H9 (cell line): ENCODE measurements around the gene IGFBP1. TPM values are rescaled to one million over a fixed set of nuclear protein-coding genes. Genes with fewer than 3 reads are reported as not detected.

Source experiments
- DNase-seq: peaks from one replicate; pipeline ENCODE4 v3.0.0-alpha.2; 2017
- H2AFZ ChIP-seq: one replicate; pipeline ENCODE4 v1.6.1; 2013; ENCODE audit warnings: mild to moderate bottlenecking, low read length, control low read depth, moderate library complexity
- H2AK5ac ChIP-seq: 2 replicates; pipeline ENCODE4 v1.6.1; 2013; ENCODE audit warnings: low read length, control low read depth, mixed read lengths; ENCODE audit not compliant: insufficient read length
- H2BK120ac ChIP-seq: one replicate; pipeline ENCODE4 v1.6.1; 2013; ENCODE audit warnings: low read depth, mild to moderate bottlenecking, low read length, control low read depth, inconsistent platforms; ENCODE audit not compliant: poor library complexity, severe bottlenecking
- H2BK12ac ChIP-seq: 2 replicates; pipeline ENCODE4 v1.6.1; 2013; ENCODE audit warnings: low read length, control low read depth, mixed read lengths, low read depth; ENCODE audit not compliant: insufficient read length
- H2BK15ac ChIP-seq: 2 replicates; pipeline ENCODE4 v1.6.1; 2013; ENCODE audit warnings: low read depth, low read length, control low read depth
- H2BK20ac ChIP-seq: one replicate; pipeline ENCODE4 v1.6.1; 2013; ENCODE audit warnings: low read depth, mild to moderate bottlenecking, low read length, control low read depth, inconsistent platforms; ENCODE audit not compliant: poor library complexity, severe bottlenecking
- H2BK5ac ChIP-seq: 2 replicates; pipeline ENCODE4 v1.6.1; 2013; ENCODE audit warnings: low read length, control low read depth, mixed read lengths; ENCODE audit not compliant: insufficient read length
- H3K14ac ChIP-seq: 2 replicates; pipeline ENCODE4 v1.6.1; 2013; ENCODE audit warnings: low read length, control low read depth; ENCODE audit not compliant: insufficient read depth
- H3K18ac ChIP-seq: 2 replicates; pipeline ENCODE4 v1.6.1; 2013; ENCODE audit warnings: low read depth, mild to moderate bottlenecking, mixed read lengths, low read length, control low read depth; ENCODE audit not compliant: insufficient read length
- H3K23ac ChIP-seq: 2 replicates; pipeline ENCODE4 v1.6.1; 2013; ENCODE audit warnings: low read length, control low read depth, mixed read lengths, low read depth; ENCODE audit not compliant: insufficient read length
- H3K23me2 ChIP-seq: 2 replicates; pipeline ENCODE4 v1.6.1; 2013; ENCODE audit warnings: low read depth, mild to moderate bottlenecking, mixed read lengths, low read length, control low read depth; ENCODE audit not compliant: insufficient read length, poor library complexity, severe bottlenecking
- H3K27ac ChIP-seq: 2 replicates; pipeline ENCODE4 v1.5.1; 2013; ENCODE audit warnings: low read length, control low read depth, mixed read lengths, low read depth; ENCODE audit not compliant: insufficient read length
- H3K27me3 ChIP-seq: 2 replicates; pipeline ENCODE4 v1.6.1; 2013; ENCODE audit warnings: low read length, control low read depth, inconsistent platforms; ENCODE audit not compliant: insufficient read depth
- H3K4ac ChIP-seq: 2 replicates; pipeline ENCODE4 v1.6.1; 2013; ENCODE audit warnings: low read depth, mild to moderate bottlenecking, control low read depth, inconsistent platforms, low read length, moderate library complexity
- H3K4me1 ChIP-seq: 2 replicates; pipeline ENCODE4 v1.6.1; 2013; ENCODE audit warnings: low read length, control low read depth, inconsistent platforms; ENCODE audit not compliant: insufficient read depth
- H3K4me2 ChIP-seq: 2 replicates; pipeline ENCODE4 v1.6.1; 2013; ENCODE audit warnings: low read length, control low read depth, mixed read lengths; ENCODE audit not compliant: insufficient read length, insufficient read depth
- H3K56ac ChIP-seq: 2 replicates; pipeline ENCODE4 v1.6.1; 2013; ENCODE audit warnings: low read depth, mild to moderate bottlenecking, mixed read lengths, low read length, control low read depth; ENCODE audit not compliant: insufficient read length
- H3K79me1 ChIP-seq: 2 replicates; pipeline ENCODE4 v1.6.1; 2013; ENCODE audit warnings: low read depth, mild to moderate bottlenecking, moderate library complexity, low read length, control low read depth, inconsistent platforms; ENCODE audit not compliant: insufficient read depth, poor library complexity, severe bottlenecking
- H3K79me2 ChIP-seq: 2 replicates; pipeline ENCODE4 v1.6.1; 2013; ENCODE audit warnings: low read length, control low read depth, inconsistent platforms; ENCODE audit not compliant: insufficient read depth
- H3K9ac ChIP-seq: 2 replicates; pipeline ENCODE4 v1.6.1; 2013; ENCODE audit warnings: low read length, control low read depth, mixed read lengths; ENCODE audit not compliant: insufficient read length; ENCODE audit errors: extremely low read depth
- H3K9me3 ChIP-seq: one replicate; pipeline ENCODE4 v1.6.1; 2013; ENCODE audit warnings: low read depth, low read length, inconsistent platforms; ENCODE audit not compliant: control insufficient read depth
- H3T11ph ChIP-seq: one replicate; pipeline ENCODE4 v1.6.1; 2013; ENCODE audit warnings: mild to moderate bottlenecking, low read length, control low read depth, inconsistent platforms
- H4K20me1 ChIP-seq: one replicate; pipeline ENCODE4 v1.6.1; 2013; ENCODE audit not compliant: control insufficient read depth, insufficient read length, insufficient read depth
- H4K5ac ChIP-seq: 2 replicates; pipeline ENCODE4 v1.6.1; 2013; ENCODE audit warnings: low read depth, mild to moderate bottlenecking, mixed read lengths, low read length, control low read depth; ENCODE audit not compliant: insufficient read length
- H4K8ac ChIP-seq: replicated peaks from 2 replicates; pipeline ENCODE4 v1.6.1; 2013; ENCODE audit warnings: low read length, control low read depth, mixed read lengths, low read depth; ENCODE audit not compliant: insufficient read length
- H4K91ac ChIP-seq: 2 replicates; pipeline ENCODE4 v1.6.1; 2013; ENCODE audit warnings: low read depth, mild to moderate bottlenecking, moderate library complexity, mixed read lengths, low read length, control low read depth; ENCODE audit not compliant: insufficient read length
- H3K27ac Mint-ChIP-seq, 3 experiments: 2 replicates in 2 of 3; 3 replicates in 1 of 3; pipeline ENCODE4 v1.8.0; 2020 to 2021; ENCODE audit warnings: mixed read lengths in 3 of 3, mild to moderate bottlenecking in 1 of 3, moderate library complexity in 1 of 3
- H3K27me3 Mint-ChIP-seq: 2 replicates; pipeline ENCODE4 v1.8.0; 2021; ENCODE audit warnings: low read depth, mild to moderate bottlenecking, moderate library complexity, mixed read lengths
- H3K36me3 Mint-ChIP-seq, 3 experiments: 2 replicates in 2 of 3; 3 replicates in 1 of 3; pipeline ENCODE4 v1.8.0; 2020 to 2021; ENCODE audit warnings: low read depth in 3 of 3, mixed read lengths in 3 of 3; ENCODE audit not compliant: insufficient read depth in 1 of 3
- H3K4me1 Mint-ChIP-seq, 2 experiments: 2 replicates each; pipeline ENCODE4 v1.8.0; 2020; ENCODE audit warnings: mixed read lengths in 2 of 2
- H3K4me3 Mint-ChIP-seq, 2 experiments: 2 replicates in 1 of 2; 3 replicates in 1 of 2; pipeline ENCODE4 v1.8.0; 2020 to 2021; ENCODE audit warnings: mild to moderate bottlenecking in 2 of 2, mixed read lengths in 2 of 2, moderate library complexity in 1 of 2
- H3K9me3 Mint-ChIP-seq, 2 experiments: 2 replicates in 1 of 2; 3 replicates in 1 of 2; pipeline ENCODE4 v1.8.0; 2020; ENCODE audit warnings: mild to moderate bottlenecking in 2 of 2, mixed read lengths in 2 of 2, moderate library complexity in 1 of 2
- WGBS: extraction: QIAGEN DNeasy Blood & Tissue Kit; methylation state at CpG from one replicate; pipeline ENCODE4 v1.1.7; 2013; ENCODE audit warnings: missing lambda C conversion rate, low lambda C conversion rate, mixed read lengths; ENCODE audit not compliant: insufficient read length; ENCODE audit errors: extremely low coverage; 5-methylcytosine and 5-hydroxymethylcytosine counted together
- total RNA-seq: library from RNA; stranded (reverse); gene quantifications from 2 replicates; pipeline ENCODE4 v1.2.1, GENCODE V29; 2021
- TF ChIP-seq, protein P1 (sequence below): fragments of 200-600 bp; sonication (generic); conservative IDR thresholded peaks from 3 replicates; pipeline ENCODE4 v1.8.0; 2021; ENCODE audit warnings: antibody characterized with exemption, mild to moderate bottlenecking

IGFBP1 gene
- total RNA-seq, 1 experiment from 2014 or later: not detected

DNA sequence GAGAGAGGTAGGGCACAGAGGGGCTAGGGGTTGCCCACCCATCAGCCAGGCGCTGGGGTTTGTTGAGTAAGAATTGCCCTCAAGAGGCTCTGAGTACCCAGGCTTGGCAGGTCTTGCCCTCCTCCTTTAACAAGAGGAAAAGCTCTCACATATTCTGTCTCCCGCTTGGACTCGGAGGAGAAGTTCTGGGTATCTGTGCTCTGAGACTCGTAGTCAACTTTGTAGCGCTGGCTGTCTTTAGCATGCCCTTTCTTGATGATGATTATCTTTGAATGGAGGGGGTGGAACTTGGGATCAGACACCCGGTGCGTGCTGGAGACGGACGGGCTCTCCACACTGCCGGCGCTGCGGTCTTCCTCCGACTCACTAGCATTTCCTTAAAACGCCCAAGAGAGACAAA is 28.8 kb downstream of the IGFBP1 start:
- Histone ChIP-seq H3K27ac (no peak overlapping the region), H3K9me3 (no peaks in the 10 kb centered on the region), H3K4me2 (no peak overlapping the region), H3K14ac (no peak overlapping the region), H2BK20ac (no peak overlapping the region), H2AK5ac (no peak overlapping the region), H4K20me1 (no peaks in the 10 kb centered on the region), H2BK120ac (no peak overlapping the region), H4K8ac (no peak overlapping the region), H3K23me2 (peaks cover 8% of the 10 kb centered on the region), H3K79me2 (no peaks in the 10 kb centered on the region), H3K9ac (no peak overlapping the region), H3T11ph (no peak overlapping the region), H2BK5ac (no peak overlapping the region), H2BK12ac (no peak overlapping the region), H4K91ac (no peak overlapping the region), H3K4ac (no peak overlapping the region), H4K5ac (no peak overlapping the region), H3K18ac (no peak overlapping the region), H3K56ac (no peak overlapping the region), H3K79me1 (no peaks in the 10 kb centered on the region), H3K27me3 (peaks cover 31% of the 10 kb centered on the region; the same call in 1 of the 2 replicates), H3K23ac (no peak overlapping the region), H3K4me1 (no peaks in the 10 kb centered on the region), H2AFZ (no peak overlapping the region), H2BK15ac (no peak overlapping the region)
- no CpG with 5 or more reads among the region's 14 CpGs for WGBS
- TF ChIP-seq, protein P1, sequence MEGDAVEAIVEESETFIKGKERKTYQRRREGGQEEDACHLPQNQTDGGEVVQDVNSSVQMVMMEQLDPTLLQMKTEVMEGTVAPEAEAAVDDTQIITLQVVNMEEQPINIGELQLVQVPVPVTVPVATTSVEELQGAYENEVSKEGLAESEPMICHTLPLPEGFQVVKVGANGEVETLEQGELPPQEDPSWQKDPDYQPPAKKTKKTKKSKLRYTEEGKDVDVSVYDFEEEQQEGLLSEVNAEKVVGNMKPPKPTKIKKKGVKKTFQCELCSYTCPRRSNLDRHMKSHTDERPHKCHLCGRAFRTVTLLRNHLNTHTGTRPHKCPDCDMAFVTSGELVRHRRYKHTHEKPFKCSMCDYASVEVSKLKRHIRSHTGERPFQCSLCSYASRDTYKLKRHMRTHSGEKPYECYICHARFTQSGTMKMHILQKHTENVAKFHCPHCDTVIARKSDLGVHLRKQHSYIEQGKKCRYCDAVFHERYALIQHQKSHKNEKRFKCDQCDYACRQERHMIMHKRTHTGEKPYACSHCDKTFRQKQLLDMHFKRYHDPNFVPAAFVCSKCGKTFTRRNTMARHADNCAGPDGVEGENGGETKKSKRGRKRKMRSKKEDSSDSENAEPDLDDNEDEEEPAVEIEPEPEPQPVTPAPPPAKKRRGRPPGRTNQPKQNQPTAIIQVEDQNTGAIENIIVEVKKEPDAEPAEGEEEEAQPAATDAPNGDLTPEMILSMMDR: no peak
- Mint-ChIP-seq H3K27me3 (peaks cover 59% of the 10 kb centered on the region), H3K4me1 (peaks cover 10 to 21% of the 10 kb centered on the region in 2 experiments), H3K36me3 (peaks cover 0 to 18% (median 2%) of the 10 kb centered on the region in 3 experiments; a peak in 2 of 7 replicates), H3K9me3 (no peaks in the 10 kb centered on the region; a peak in 2 of 5 replicates), H3K4me3 (no peak overlapping the region), H3K27ac (no peak overlapping the region)
- DNase-seq: no peak
